IPS-18c (cell line): ENCODE data around the gene PARD3B.

Experiments used
- H3K4me3 ChIP-seq: 2 replicates; pipeline ENCODE4 v1.7.0; 2013; ENCODE audit warnings: low read depth, mild to moderate bottlenecking, low read length, moderate library complexity; ENCODE audit not compliant: insufficient read depth
- H3K9me3 ChIP-seq: one replicate; pipeline ENCODE4 v1.6.1; 2013; ENCODE audit warnings: mild to moderate bottlenecking, low read length, moderate library complexity; ENCODE audit not compliant: control insufficient read depth, insufficient read depth

Gene PARD3B

GRCh38 chr2:205580212-205580987 lies 1035.1 kb downstream of the PARD3B start:
- no peak overlapping the region for H3K4me3 ChIP-seq
- H3K9me3 ChIP-seq: no peaks in the 10 kb centered on the region

- no peak overlapping the region for H3K4me3 ChIP-seq
- no peaks in the 10 kb centered on the region for H3K9me3 ChIP-seq
Observed at GRCh38 chr2:205582366-205582765, 1037.1 kb downstream of the PARD3B start.

GRCh38 chr2:205585449-205586383 lies 1040.4 kb downstream of the PARD3B start:
- no peak overlapping the region for H3K4me3 ChIP-seq

GRCh38 chr2:205586626-205587025 lies 1041.4 kb downstream of the PARD3B start:
- Histone ChIP-seq H3K9me3 (no peaks in the 10 kb centered on the region), H3K4me3 (no peak overlapping the region)

More at GRCh38 chr2:205585449-205586383, 1040.4 kb downstream of the PARD3B start:
- H3K9me3 ChIP-seq: no peaks in the 10 kb centered on the region

GRCh38 chr2:205589479-205589878 lies 1044.2 kb downstream of the PARD3B start:
- Histone ChIP-seq H3K4me3 (no peak overlapping the region), H3K9me3 (no peaks in the 10 kb centered on the region)

GRCh38 chr2:205590759-205591158 lies 1045.5 kb downstream of the PARD3B start:
- Histone ChIP-seq H3K9me3 (no peaks in the 10 kb centered on the region), H3K4me3 (no peak overlapping the region)

GRCh38 chr2:205593891-205594290 lies 1048.6 kb downstream of the PARD3B start:
- Histone ChIP-seq H3K4me3 (no peak overlapping the region), H3K9me3 (no peaks in the 10 kb centered on the region)

- no peak overlapping the region for H3K4me3 ChIP-seq
- H3K9me3 ChIP-seq: no peaks in the 10 kb centered on the region
Observed at GRCh38 chr2:205596581-205596980, 1051.3 kb downstream of the PARD3B start.

- Histone ChIP-seq H3K9me3 (no peaks in the 10 kb centered on the region), H3K4me3 (no peak overlapping the region)
Observed at GRCh38 chr2:205605638-205606304, 1060.5 kb downstream of the PARD3B start.

GRCh38 chr2:205607146-205607545 lies 1061.9 kb downstream of the PARD3B start:
- no peak overlapping the region for H3K4me3 ChIP-seq
- no peaks in the 10 kb centered on the region for H3K9me3 ChIP-seq

GRCh38 chr2:205609113-205609512 lies 1063.8 kb downstream of the PARD3B start:
- Histone ChIP-seq H3K4me3 (no peak overlapping the region), H3K9me3 (no peaks in the 10 kb centered on the region)

- H3K4me3 ChIP-seq: no peak overlapping the region
- no peaks in the 10 kb centered on the region for H3K9me3 ChIP-seq
Observed at GRCh38 chr2:205610437-205610836, 1065.2 kb downstream of the PARD3B start.

GRCh38 chr2:205612636-205613035 lies 1067.4 kb downstream of the PARD3B start:
- Histone ChIP-seq H3K4me3 (no peak overlapping the region), H3K9me3 (no peaks in the 10 kb centered on the region)

- no peaks in the 10 kb centered on the region for H3K9me3 ChIP-seq
- no peak overlapping the region for H3K4me3 ChIP-seq
Observed at GRCh38 chr2:205613970-205614559, 1068.8 kb downstream of the PARD3B start.

GRCh38 chr2:205614965-205615364 lies 1069.7 kb downstream of the PARD3B start:
- Histone ChIP-seq H3K9me3 (no peaks in the 10 kb centered on the region), H3K4me3 (no peak overlapping the region)

- no peaks in the 10 kb centered on the region for H3K9me3 ChIP-seq
- no peak overlapping the region for H3K4me3 ChIP-seq
Observed at GRCh38 chr2:205617905-205618304, 1072.6 kb downstream of the PARD3B start.

GRCh38 chr2:205619600-205619999 lies 1074.3 kb downstream of the PARD3B start:
- Histone ChIP-seq H3K9me3 (no peaks in the 10 kb centered on the region), H3K4me3 (no peak overlapping the region)
